GM21717 (cell line): Measurements from ENCODE around the gene GNB1L.

Experiments used
- ATAC-seq: cut with Tn5 transposase; IDR thresholded peaks from one replicate; pipeline ENCODE4 v1.9.1; 2021; ENCODE audit warnings: mild to moderate bottlenecking, moderate library complexity; ENCODE audit not compliant: unreplicated experiment

The GNB1L gene

GRCh38 chr22:19755145-19755710, 99.4 kb downstream of the GNB1L start:
- ATAC-seq, result no peak

DNA sequence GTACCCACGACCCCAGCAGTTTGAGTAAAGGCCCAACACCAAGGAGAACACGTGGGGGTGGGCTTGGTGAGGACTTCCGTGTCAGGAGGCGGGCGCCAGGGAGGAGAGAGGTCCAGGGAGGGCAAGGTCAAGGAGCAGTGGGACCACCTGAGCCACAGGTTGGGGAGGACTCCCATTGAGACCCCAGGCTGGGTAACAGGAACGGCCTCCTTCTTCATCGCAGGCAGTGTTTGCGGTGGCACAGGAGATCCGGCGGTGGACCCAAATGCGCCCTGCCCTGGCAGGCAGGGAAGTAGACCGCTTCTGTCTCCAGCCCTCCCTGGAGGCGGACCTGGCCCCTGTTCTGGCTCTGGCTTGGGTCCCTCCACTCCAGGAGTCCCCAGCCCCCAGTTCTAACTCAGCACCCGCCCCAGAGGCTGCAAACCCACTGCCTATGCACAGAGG, 100.0 kb downstream of the GNB1L start:
- ATAC-seq, result no peak

DNA sequence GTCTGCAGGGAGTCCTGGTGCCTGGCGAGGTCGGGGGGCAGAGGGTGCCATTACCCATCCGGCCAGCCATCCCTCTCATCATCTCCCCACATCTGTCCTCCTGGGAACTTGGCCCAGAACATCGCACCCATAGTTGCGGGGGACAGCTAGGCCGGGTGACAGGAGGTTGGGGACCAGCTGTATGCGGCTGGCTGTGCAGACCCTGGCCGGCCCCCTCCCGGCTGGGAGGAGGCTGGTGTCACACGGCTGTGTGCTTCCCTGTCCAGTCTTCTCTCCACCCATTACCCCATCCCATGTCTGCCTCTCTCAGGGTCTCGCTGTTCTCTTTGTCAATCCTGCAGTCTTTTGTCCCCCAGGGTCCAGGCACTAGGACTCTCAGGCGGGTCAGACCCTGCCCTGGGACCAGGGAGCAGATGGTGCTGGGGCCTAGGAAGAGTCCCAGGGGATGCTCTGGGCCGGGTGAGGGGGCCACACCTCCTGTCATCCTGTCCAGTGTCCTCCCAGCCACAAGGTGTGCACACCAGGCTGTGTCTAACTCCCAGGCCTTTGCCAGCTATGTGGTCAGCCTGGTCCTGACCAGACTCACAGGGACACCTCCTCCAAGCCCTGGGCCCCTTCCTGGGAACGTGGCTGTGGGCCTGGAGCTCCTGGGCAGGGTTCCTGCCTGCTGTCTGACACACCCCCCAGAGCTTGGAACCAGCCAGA, 100.5 kb downstream of the GNB1L start:
- ATAC-seq, result no peak

DNA sequence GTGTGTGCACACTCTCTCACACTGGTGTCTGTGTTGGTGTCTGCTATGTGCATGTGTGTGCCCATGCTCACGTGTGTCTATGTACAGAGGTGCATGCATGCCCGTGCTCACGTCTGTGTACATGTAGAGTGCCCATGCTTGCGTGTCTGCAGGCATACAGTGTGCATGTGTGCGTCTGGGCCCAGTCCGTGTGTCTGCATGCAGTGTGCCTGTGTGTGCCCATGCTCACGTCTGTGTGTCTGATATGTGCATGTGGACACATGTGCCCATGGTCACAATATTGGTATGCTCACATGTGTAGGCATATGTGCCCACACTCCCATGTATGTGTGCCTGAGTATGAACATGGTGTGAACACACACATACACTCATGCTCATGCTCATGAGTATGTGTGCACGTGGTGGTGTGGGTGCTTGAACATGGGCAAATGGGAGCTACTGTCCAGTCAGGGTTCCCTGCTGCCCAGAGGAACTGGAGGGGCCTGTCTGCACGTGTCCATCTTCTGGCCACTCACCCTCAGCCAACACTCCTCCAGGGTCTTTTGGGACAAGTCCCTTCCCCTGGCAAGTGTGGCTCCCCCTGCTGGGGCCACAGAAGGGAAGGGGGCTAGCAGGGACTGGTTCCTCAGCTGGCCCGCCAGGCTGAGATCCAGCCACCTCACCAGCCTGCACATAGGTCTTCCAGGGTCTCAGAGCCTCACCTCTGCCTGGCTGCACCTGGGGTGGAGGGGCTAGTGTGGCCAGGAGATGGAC, 101.4 kb downstream of the GNB1L start:
- no peak for ATAC-seq

GRCh38 chr22:19751497-19752245, 103.0 kb downstream of the GNB1L start:
- no peak for ATAC-seq

GRCh38 chr22:19750507-19751490, 103.9 kb downstream of the GNB1L start:
- ATAC-seq, result no peak

GRCh38 chr22:19749876-19750275, 104.8 kb downstream of the GNB1L start:
- ATAC-seq, result no peak

- ATAC-seq, result no peak
Measured at GRCh38 chr22:19748991-19749664, 105.5 kb downstream of the GNB1L start.

GRCh38 chr22:19748139-19748538, 106.5 kb downstream of the GNB1L start:
- ATAC-seq, result no peak

GRCh38 chr22:19747551-19747950, 107.1 kb downstream of the GNB1L start:
- no peak for ATAC-seq

- ATAC-seq, result no peak
Measured at GRCh38 chr22:19746726-19747125, 107.9 kb downstream of the GNB1L start.

- no peak for ATAC-seq
Measured at GRCh38 chr22:19745155-19746101, 109.2 kb downstream of the GNB1L start.

DNA sequence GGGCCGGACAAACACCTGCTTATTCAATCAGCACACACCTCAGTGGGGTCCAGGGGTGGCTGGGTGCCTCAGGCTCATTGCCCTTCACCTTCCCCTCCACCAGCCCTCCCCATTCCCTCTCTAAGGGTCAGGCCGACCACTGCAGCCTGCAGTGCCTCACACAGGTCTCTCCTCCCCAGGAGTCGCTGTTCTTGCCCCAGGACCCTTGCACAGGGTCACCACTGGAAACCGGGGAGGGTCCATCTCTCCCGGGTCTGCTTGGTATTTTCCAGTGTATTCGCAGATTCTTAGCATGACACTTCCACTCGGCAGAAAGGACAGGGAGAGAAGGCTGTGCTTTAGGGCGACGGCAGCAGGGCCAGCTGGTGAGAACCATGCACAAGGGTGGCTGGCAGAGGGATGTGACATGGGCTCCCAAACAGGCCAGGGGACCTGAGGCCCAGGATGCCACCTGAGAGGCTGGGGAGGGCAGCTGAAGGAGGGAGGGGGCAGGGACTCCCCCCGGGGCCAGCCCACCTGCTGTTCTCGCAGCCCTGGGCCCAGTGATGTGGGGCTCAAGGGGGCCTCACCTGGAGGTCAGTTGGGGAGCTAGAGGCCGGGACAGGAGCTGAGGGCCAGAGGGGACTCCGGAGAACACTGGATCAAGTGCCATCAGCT, 110.2 kb downstream of the GNB1L start:
- ATAC-seq, result no peak

- ATAC-seq, result no peak
Measured at GRCh38 chr22:19743651-19744050, 111.0 kb downstream of the GNB1L start.

DNA sequence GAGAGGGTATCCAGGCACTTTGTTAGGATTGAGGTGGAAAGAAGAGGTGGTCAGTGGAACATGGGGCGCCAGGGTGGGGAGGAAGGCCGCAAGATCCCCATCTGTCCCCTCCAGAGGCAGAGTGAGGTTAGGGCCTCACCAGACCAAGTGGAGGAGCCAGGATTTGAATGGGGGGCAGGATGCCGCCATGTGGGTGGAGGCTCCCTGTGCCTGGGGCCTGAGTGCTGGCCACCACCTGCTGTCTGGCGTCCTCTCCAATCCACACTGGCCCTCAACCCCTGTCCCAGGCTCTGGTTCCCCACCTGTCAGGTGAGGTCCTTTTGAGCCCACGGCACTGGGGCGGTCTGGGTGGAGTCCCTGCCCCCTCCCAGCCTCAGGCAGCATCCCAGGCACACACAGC, 111.6 kb downstream of the GNB1L start:
- ATAC-seq, result no peak

DNA sequence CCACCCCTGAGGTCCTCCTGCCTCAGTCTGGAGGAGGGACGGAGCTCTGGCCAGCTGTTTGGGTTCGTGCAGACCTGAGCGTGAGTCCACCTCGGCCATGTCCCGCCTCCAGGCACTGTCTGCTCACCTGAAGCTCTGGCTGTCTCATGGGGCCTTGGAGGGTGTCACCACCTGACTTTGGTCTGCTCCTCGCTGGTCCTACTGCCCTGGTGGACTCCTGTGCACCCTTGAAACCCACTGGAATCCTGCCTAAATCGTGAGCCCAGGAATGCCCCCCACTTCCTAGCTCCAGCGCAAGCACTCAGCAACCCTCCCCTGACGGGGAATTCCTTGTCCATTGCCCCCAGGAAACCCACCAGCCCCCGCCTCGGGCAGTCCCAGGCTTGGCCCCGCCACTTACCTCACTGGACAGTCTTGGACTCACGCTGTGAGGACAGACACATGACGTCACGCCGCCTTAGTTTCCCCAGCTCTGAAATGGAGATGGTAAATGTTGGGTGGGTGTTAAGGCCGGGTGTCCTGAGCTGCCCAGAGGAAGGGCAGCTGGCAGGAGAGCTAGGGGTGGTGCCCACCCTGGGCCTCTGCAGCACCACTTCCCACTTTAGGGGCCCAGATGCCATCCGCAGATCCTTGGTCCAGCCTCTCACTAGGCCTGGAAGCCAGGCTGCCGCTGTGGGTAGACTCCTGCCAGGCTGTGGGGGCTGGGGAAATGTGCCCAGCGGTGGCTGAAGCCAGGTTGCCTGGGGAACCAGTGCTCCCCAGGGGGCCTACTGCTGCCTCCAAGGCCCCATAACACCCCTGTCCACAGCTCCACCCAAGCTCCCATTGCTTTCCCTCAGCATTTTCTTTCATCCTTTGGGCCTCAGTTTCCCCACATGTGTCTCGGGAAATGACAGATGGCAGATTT, 112.3 kb downstream of the GNB1L start:
- ATAC-seq, result no peak

DNA sequence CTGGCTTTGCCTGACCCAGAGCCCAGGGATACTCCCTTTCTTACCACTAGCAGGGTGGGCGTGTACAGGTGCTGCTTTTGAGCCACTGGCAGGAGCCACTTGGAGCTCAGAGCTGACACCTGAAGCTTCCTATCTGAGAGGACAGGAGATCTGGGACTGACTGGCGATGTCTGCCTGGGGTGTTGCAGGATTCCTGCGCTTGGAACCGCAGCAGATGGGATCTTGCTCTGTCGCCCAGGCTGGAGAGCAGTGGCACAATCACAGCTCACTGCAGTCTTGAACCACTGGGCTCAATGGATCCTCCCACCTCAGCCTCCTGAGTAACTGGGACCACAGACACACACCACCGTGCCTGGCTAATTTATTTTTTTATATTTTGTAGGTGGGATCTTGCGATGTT, 113.6 kb downstream of the GNB1L start:
- no peak for ATAC-seq
